NCI-H82 (cell line): ENCODE measurements around the gene SCN5A.
"Not testable (repeated sequence)": the region's sequence is repeated elsewhere in the genome, so short reads cannot be mapped to it uniquely, and the experiment has no call there.

Experiments
- DNase-seq: peaks from one replicate; lab custom pipeline; 2025; lab: John Stamatoyannopoulos, UW

SCN5A gene

DNA sequence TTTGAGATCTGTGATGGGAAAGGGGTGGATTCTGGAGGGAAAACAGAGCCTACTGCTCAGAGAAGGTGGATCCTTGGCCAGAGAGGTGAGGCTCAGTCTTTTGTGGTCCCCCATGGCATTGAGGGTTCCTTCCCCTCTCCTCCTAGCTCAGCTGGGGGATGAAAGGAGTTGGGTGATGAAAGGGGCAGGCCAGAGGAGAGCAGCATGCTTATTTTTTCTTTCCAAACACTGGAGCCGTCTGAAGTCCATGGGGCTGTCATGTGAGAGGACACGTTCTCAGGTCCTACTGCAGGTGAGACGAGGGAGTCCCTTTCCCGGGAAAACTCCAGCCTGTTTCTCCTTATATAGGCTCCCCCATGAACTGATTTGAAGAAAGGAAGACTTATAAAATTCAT is 71.4 kb downstream of the SCN5A start:
- DNase-seq, result no peak

DNA sequence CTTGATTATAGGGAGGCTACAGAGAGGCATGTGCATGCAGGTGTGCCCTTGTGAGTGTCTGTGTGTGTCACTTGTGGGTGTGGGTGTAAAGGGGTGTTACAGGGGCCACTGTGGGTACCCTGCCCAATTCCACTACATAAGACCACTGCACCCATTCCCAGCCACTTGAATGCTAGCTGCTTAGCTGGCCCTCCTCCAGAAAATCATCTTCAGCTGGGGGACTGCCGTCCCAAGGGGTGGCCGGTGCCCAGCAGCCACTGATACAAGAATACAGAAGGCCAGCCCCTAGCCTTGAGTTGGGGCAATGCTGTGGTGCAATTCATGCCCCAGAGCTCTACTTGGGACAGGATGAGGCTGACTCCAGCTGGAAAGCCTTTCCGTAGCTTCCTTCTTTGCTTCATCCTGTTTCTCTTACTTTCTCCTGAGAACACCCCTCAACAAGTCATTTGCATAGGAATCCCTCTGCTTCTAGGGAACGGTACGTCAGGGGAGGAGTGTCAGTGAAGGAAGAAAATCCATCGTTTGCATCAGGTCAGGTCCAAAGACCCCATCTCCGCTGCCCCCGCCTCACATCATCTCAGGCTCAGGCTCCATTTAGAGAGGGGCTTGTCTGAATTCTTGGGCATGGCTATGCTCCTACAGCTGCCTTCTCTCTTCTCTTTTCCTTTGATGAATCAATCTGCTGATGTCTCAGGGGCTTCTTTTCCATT is 72.0 kb downstream of the SCN5A start:
- no peak for DNase-seq

- no peak for DNase-seq
Observed at GRCh38 chr3:38576526-38577370, 72.7 kb downstream of the SCN5A start.

DNA sequence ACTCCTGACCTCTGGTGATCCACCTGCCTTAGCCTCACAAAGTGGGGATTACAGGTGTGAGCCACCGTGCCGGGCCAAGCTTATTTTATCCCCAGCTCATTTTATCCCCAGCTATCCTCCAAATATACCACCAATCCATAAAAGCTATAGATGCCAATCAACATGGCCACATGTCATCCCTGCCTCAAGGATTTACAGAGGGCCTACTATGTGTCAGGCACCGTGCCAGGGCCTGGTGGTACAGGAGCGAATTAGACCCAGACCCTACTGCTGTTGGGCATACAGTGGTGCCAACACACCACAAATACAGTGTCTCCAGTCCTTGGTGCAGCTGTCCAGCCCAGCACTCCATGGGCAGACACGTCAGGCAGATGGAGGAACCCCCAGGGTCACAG is 73.4 kb downstream of the SCN5A start:
- DNase-seq, result no peak

DNA sequence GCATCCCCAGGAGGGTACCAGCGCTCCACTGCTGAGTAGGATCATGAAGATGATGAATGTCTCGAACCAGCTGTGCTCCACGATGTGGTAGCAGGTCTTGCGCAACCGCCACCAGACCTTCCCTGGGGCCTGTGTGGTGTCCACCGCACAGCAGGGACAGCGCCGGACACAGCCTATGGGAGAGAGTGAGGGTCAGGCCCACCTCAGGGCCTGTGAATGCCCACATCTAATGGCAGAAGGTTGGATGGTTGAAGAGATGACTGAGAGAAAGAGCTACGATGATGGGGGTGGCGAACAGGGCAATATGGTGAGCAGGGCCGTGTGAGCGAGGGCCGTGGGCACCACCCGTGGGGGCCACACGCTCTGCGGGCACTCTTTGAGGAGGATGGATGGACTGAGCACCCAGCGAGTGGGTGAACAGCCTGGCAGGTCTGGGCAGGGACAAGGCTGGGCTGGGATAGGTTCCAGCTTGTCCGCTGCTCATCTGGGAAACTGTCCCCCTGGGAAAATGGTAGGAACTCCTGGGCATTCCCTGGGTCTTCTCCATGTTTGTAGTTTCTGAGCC is 74.1 kb downstream of the SCN5A start:
- DNase-seq, result no peak

GRCh38 chr3:38574411-38575278 is 74.8 kb downstream of the SCN5A start:
- DNase-seq, result no peak

DNA sequence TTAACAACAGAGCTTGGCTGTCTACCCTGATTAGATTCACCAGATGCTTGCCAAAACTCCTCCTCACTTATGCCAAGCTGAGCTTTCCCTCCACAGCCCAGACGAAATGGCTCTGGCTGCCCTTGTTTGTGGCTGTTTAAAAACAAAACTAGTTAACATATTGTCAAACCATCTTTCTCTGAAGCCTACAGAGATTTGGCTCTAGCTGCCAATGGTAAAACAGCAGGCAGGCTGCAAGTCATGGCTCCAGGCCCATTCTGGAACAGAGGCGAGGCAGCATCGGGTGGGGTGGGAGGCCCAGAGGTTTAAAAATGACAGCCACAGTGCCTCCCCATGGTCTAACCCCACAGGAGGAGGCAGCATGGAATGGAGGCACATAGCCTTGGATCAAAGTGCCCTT is 75.9 kb downstream of the SCN5A start:
- no peak for DNase-seq

DNA sequence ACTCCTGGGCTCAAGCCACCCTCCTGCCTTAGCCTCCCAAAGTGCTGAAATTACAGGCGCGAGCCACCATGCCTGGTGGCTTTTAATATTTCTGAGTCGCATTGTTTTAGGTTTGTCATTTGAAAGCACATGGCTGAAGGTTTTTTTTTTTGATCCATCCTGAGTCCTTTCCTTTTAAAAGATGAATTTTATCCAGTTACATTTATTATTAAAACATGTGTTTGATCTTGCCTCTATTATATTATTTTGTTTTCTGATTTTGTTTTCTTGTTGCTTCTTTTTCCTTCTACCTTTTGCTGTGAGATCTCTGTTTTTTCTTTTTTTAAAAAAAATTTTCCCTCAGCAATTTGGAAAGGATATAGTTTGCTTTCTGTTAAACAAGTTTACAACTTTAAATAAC is 76.4 kb downstream of the SCN5A start:
- no peak for DNase-seq

DNA sequence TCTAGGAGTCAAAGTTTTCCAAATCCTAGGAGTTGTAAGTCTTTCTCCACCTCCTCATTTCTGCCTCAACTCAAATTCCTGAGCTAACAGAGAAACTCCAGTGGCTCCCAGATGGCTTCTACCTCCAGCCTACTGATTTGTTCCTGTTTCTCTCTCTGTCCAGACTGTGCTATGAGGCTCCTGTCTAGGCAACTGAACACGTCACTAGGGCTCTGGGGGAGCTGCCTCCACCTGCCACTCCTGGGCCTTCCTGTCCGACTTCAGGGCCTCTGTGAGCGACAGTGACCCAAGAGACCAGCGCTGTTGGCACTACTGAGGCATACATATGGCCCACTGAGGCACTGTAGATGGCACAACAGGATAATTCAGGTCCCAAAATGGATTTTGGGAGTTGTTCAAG is 82.0 kb downstream of the SCN5A start:
- no peak for DNase-seq

DNA sequence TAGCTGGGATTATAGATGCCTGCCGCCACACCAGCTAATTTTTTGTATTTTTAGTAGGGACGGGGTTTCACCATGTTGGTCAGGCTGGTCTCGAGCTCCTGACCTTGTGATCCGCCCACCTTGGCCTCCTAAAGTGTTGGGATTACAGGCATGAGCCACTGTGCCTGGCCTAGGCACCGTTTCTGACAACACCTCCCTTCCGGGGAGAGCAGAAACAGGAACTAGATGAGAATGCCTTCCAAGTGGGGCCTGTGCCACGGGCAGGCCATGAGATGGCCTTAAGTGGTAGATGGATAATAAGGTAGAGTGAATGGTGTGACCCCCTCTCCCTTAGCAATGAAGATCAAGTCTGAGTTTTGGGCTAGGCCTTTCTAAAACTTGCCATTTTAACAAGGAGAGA is 82.7 kb downstream of the SCN5A start:
- DNase-seq, result not testable (repeated sequence)

- DNase-seq, result no peak
Observed at GRCh38 chr3:38566215-38566528, 83.3 kb downstream of the SCN5A start.

- DNase-seq, result no peak
Observed at GRCh38 chr3:38565339-38566214, 83.9 kb downstream of the SCN5A start.

- DNase-seq, result no peak
Observed at GRCh38 chr3:38564631-38565338, 84.7 kb downstream of the SCN5A start.

DNA sequence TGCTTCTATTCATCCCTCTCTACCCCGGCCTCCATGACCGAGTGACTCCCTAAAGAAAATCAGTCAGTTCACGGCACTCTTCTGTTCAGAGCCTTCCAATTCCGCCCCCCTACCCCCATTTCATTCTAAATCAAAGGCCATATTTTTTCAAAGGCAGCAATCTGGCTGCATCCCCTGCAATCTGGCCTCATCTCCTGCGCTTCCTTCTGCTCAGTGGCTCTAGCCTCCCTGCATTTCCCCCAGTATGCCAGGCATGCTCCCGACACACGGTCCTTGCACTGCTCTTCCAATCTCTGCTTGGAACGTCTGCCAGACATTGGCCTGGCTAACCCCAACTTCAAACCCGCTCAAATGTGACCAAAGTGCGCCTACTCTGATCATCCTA is 85.6 kb downstream of the SCN5A start:
- no peak for DNase-seq

GRCh38 chr3:38563070-38563885 is 86.2 kb downstream of the SCN5A start:
- no peak for DNase-seq

- no peak for DNase-seq
Observed at GRCh38 chr3:38562467-38562925, 87.0 kb downstream of the SCN5A start.

DNA sequence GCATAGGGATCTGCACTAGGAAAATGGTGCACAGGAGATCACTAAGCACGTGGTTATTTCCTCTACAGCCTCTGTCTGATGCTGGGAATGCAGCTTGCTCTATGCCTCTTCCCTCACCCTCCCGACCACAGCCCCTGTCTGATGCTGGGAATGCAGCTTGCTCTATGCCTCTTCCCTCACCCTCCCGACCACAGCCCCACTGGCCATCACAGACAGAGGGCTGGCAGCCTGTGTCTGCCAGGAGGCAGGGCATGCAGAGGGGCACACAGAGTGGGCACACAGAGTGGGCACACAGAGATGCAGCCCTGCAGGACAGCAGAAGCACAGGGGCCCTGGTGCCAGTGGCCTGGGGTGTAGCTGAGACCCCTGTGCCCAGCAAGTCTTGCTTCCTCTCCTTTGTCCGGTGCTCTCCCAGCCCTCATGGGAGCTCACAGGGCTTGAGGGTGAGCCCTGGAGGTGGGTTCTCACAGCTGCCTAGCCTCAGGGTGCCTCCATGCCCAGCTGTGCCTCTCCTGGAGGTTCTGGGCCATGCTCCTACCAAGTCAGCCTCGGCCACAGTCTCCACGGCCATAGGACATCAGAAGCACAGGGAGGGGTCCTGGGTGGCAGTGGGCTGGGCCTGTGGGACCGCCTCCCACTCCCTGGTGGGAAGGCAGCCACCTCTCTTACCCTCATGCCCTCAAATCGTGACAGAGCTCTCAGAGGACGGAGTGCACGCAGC is 87.6 kb downstream of the SCN5A start:
- DNase-seq, result no peak

DNA sequence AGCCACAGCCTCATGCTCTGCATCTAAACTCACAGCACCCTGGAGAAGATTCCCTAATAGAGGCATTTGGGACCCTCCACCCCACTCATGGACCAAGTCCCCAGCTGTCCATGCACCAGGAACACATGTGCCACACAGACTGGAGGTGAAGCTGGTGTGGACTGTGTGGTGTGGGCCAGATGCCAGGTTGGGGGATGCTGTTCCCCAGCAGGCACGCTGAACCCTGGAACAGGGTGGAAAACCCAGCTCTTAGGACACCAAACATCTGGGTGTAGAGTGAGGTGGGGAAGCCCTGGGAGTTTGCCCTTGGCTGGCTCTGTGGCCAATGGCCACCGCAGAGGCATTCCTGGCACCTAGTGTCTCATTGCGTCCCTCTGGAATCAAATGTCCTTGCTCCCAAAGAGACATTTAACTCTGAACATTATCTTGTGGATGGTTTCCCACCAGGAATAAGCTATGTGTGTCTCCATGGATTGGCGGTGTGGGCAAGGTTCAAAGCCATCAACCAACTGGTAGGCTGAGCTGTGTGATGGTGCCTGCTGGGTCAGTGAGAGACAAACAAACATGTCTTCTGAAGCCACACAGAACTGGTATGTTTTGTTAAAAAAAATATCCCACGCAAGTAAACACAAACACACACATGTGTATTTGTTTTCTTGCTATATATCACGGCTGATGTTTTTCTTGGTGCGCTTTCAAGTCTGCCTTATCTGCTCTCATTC is 88.3 kb downstream of the SCN5A start:
- no peak for DNase-seq
